Liver (tissue), 9 donors: ENCODE data around the gene CAMK1G. TPM values are rescaled to one million over a fixed set of nuclear protein-coding genes. Genes with fewer than 3 reads are reported as not detected.

ENCODE experiments used
- DNase-seq: peaks from one replicate; pipeline ENCODE4 v3.0.0-alpha.2; 2017; ENCODE audit warnings: low spot score
- H3K27ac ChIP-seq, 2 donors: one replicate each; pipeline ENCODE4 v1.7.0; 2013; ENCODE audit warnings: inconsistent platforms in 2 of 2, low read length in 2 of 2, control low read depth in 1 of 2, low read depth in 1 of 2, mild to moderate bottlenecking in 1 of 2
- H3K27me3 ChIP-seq, 4 donors: one replicate each; pipeline versions ENCODE4 v1.6.1 to v1.7.0; 2013; ENCODE audit warnings: low read length in 3 of 4, inconsistent platforms in 1 of 4, mild to moderate bottlenecking in 1 of 4, moderate library complexity in 1 of 4; ENCODE audit not compliant: control insufficient read depth in 4 of 4, insufficient read depth in 4 of 4
- H3K36me3 ChIP-seq, 4 donors: one replicate each; pipeline versions ENCODE4 v1.6.1 to v1.7.0; 2013; ENCODE audit warnings: low read length in 3 of 4, mild to moderate bottlenecking in 3 of 4, low read depth in 1 of 4, moderate library complexity in 1 of 4; ENCODE audit not compliant: control insufficient read depth in 4 of 4, insufficient read depth in 3 of 4
- H3K4me1 ChIP-seq, 4 donors: one replicate each; pipeline versions ENCODE4 v1.6.1 to v1.7.0; 2013; ENCODE audit warnings: low read length in 3 of 4, mild to moderate bottlenecking in 3 of 4, moderate library complexity in 1 of 4; ENCODE audit not compliant: control insufficient read depth in 4 of 4, insufficient read depth in 4 of 4
- H3K4me3 ChIP-seq, 3 donors: one replicate each; pipeline versions ENCODE4 v1.6.1 to v1.7.0; 2013; ENCODE audit warnings: low read length in 3 of 3, control low read depth in 1 of 3, low read depth in 1 of 3, mild to moderate bottlenecking in 1 of 3
- H3K9ac ChIP-seq, 2 donors: one replicate each; pipeline ENCODE4 v1.7.0; 2013; ENCODE audit warnings: low read length in 2 of 2, mild to moderate bottlenecking in 2 of 2, moderate library complexity in 2 of 2, control low read depth in 1 of 2, low read depth in 1 of 2
- H3K9me3 ChIP-seq, 4 donors: one replicate each; pipeline versions ENCODE4 v1.6.1 to v1.7.0; 2013; ENCODE audit warnings: low read length in 3 of 4; ENCODE audit not compliant: control insufficient read depth in 4 of 4
- CTCF ChIP-seq: fragments of 150-350 bp; IDR thresholded peaks from 2 replicates; pipeline ENCODE4 v1.5.1; 2017; ENCODE audit warnings: improper control_type of control experiment, low read depth, low read length; ENCODE audit not compliant: missing input control
- EGR1 ChIP-seq, 2 donors: IDR thresholded peaks; 2 replicates each; pipeline ENCODE4 v1.6.1; 2016 to 2018; ENCODE audit warnings: antibody characterized with exemption in 2 of 2, low read depth in 2 of 2
- FOXA1 ChIP-seq: IDR thresholded peaks from 2 replicates; pipeline ENCODE4 v1.6.1; 2016; ENCODE audit warnings: antibody characterized with exemption
- FOXA2 ChIP-seq: IDR thresholded peaks from 2 replicates; pipeline ENCODE4 v1.6.1; 2016; ENCODE audit warnings: antibody characterized with exemption
- HNF4G ChIP-seq: IDR thresholded peaks from 2 replicates; pipeline ENCODE4 v1.6.1; 2016; ENCODE audit warnings: antibody characterized with exemption
- JUND ChIP-seq, 2 donors: IDR thresholded peaks; 2 replicates each; pipeline ENCODE4 v1.6.1; 2016; ENCODE audit warnings: antibody characterized with exemption in 2 of 2
- MAX ChIP-seq: IDR thresholded peaks from 2 replicates; pipeline ENCODE4 v1.6.1; 2016; ENCODE audit warnings: antibody characterized with exemption
- NR2F2 ChIP-seq: IDR thresholded peaks from 2 replicates; pipeline ENCODE4 v1.6.1; 2016; ENCODE audit warnings: antibody characterized with exemption
- RAD21 ChIP-seq, 2 donors: IDR thresholded peaks; 2 replicates each; pipeline ENCODE4 v1.6.1; 2016; ENCODE audit warnings: antibody characterized with exemption in 2 of 2, mild to moderate bottlenecking in 2 of 2
- REST ChIP-seq: IDR thresholded peaks from 2 replicates; pipeline ENCODE4 v1.6.1; 2016; ENCODE audit warnings: antibody characterized with exemption, mild to moderate bottlenecking
- RXRA ChIP-seq, 2 donors: IDR thresholded peaks; 2 replicates each; pipeline ENCODE4 v1.6.1; 2017 to 2018; ENCODE audit warnings: antibody characterized with exemption in 2 of 2, mild to moderate bottlenecking in 1 of 2
- SP1 ChIP-seq: IDR thresholded peaks from 2 replicates; pipeline ENCODE4 v1.6.1; 2018; ENCODE audit warnings: antibody characterized with exemption, mild to moderate bottlenecking
- TAF1 ChIP-seq: conservative IDR thresholded peaks from 2 replicates; pipeline ENCODE4 v1.6.1; 2016; ENCODE audit warnings: antibody characterized with exemption, mild to moderate bottlenecking
- YY1 ChIP-seq: IDR thresholded peaks from 2 replicates; pipeline ENCODE4 v1.6.1; 2016; ENCODE audit warnings: antibody characterized with exemption, mild to moderate bottlenecking
- ZBTB33 ChIP-seq: IDR thresholded peaks from 2 replicates; pipeline ENCODE4 v1.6.1; 2016; ENCODE audit warnings: antibody characterized with exemption
- WGBS: extraction: QIAGEN DNeasy Blood & Tissue Kit; methylation state at CpG from one replicate; pipeline ENCODE4 v1.1.7; 2013; 5-methylcytosine and 5-hydroxymethylcytosine counted together
- polyA plus RNA-seq, 2 donors: library from polyadenylated mRNA; stranded (reverse) in 1 of 2; unstranded in 1 of 2; fragments of 200-250 nt in 1 of 2; fragments of >200 nt in 1 of 2; fragmentation: Nextera tagmentation in 1 of 2; extraction: Ambion mirVana in 1 of 2; gene quantifications; one replicate each; pipeline versions ENCODE4 v1.2.1 to v1.2.3, GENCODE V29; 2013 to 2015
- total RNA-seq, 2 donors: library from RNA; depleted of rRNA; stranded (reverse); fragments of >200 nt; gene quantifications; one replicate each; pipeline ENCODE4 v1.2.3, GENCODE V29; 2014
- donor health status: healthy.
- donor health status: healthy.
- donor health status: healthy.
- donor health status: healthy.
- donor health status: healthy.

The CAMK1G gene
- total and polyA plus RNA-seq, 4 donors = 0.03 to 0.25 (median 0.14) TPM; not detected in 1

GRCh38 chr1:209634005-209634737 lies 50.7 kb downstream of the CAMK1G start (continued):
- no peak for TF ChIP-seq HNF4G
- TF ChIP-seq SP1 = no peak
- TF ChIP-seq JUND (IDR thresholded peaks at IDR 0.05) = no peak
- TF ChIP-seq RAD21 (IDR thresholded peaks at IDR 0.05) = no peak
- no peak for TF ChIP-seq ZBTB33
- TF ChIP-seq FOXA1 = no peak
- TF ChIP-seq TAF1 = no peak

- Histone ChIP-seq H3K27me3 (no peaks in the 10 kb centered on the region), H3K36me3 (no peaks in the 10 kb centered on the region), H3K4me3 (no peak overlapping the region), H3K27ac (no peak overlapping the region), H3K4me1 (peaks cover 0 to under 1% (median 0%) of the 10 kb centered on the region in 4 donors), H3K9me3 (no peaks in the 10 kb centered on the region), H3K9ac (no peak overlapping the region)
- WGBS = 89% methylated on average over 5 of the region's 5 CpGs
- TF ChIP-seq HNF4G = no peak
- TF ChIP-seq EGR1 (IDR thresholded peaks at IDR 0.05; ENCODE audit: low read depth in 2 of 2) = no peak
- no peak for TF ChIP-seq REST
- no peak for TF ChIP-seq RXRA (IDR thresholded peaks at IDR 0.05)
- DNase-seq = no peak
Measured at GRCh38 chr1:209635850-209636249, 52.3 kb downstream of the CAMK1G start.

- no peaks in the 10 kb centered on the region for H3K27me3 ChIP-seq
- H3K9me3 ChIP-seq = no peaks in the 10 kb centered on the region
- no peak overlapping the region for H3K4me3 ChIP-seq
- TF ChIP-seq TAF1 = no peak
- TF ChIP-seq SP1 = peak; percentile 59
- TF ChIP-seq RXRA (IDR thresholded peaks at IDR 0.05) = peak; percentile 60
- peak; percentile 83 for TF ChIP-seq NR2F2
- peak in 1 of 2 donors; percentile 16 for TF ChIP-seq RAD21 (IDR thresholded peaks at IDR 0.05)
- TF ChIP-seq MAX = peak; percentile 19
- TF ChIP-seq CTCF = no peak
- TF ChIP-seq FOXA2 = no peak
- no peak for TF ChIP-seq YY1
- DNase-seq = no peak
- H3K9ac ChIP-seq = no peak overlapping the region
- peaks cover 0 to 12% (median 10%) of the 10 kb centered on the region in 4 donors for H3K4me1 ChIP-seq
- WGBS = 76% methylated on average over 5 of the region's 5 CpGs
- no peaks in the 10 kb centered on the region for H3K36me3 ChIP-seq
- peak overlapping the region; percentile 34 to 49 for H3K27ac ChIP-seq
Measured at GRCh38 chr1:209641832-209642172, 58.3 kb downstream of the CAMK1G start.
